ENCODE data around the gene TGFBR1. TPM values are rescaled to one million over a fixed set of nuclear protein-coding genes. Genes with fewer than 3 reads are reported as not detected.
"Not testable (repeated sequence)": the region's sequence is repeated elsewhere in the genome, so short reads cannot be mapped to it uniquely, and the experiment has no call there.

TGFBR1 gene
- total RNA-seq, 1 donor from 2014 or later = 78.8 TPM

DNA sequence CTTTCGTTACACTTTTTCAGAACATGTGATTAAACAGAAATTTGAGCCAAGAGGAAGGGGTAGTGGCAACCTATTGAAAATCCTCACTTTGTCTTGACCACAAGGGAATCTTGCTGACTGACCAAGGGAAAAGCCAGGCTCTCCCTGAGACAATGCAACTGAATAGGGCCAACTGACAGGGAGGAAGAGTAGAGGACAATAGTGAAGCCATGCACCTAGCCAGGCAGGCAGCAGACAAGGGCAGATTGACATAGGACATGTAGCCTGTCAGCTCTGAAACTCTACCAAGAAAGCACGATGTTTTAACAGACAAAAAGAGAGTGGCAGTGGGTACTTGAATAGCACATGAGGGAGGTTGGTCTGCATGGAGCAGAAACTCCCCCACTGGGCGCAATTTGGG lies 8.5 kb upstream of the TGFBR1 start:
- no peaks in the 10 kb centered on the region for H3K9me3 ChIP-seq
- TF ChIP-seq, protein P1, sequence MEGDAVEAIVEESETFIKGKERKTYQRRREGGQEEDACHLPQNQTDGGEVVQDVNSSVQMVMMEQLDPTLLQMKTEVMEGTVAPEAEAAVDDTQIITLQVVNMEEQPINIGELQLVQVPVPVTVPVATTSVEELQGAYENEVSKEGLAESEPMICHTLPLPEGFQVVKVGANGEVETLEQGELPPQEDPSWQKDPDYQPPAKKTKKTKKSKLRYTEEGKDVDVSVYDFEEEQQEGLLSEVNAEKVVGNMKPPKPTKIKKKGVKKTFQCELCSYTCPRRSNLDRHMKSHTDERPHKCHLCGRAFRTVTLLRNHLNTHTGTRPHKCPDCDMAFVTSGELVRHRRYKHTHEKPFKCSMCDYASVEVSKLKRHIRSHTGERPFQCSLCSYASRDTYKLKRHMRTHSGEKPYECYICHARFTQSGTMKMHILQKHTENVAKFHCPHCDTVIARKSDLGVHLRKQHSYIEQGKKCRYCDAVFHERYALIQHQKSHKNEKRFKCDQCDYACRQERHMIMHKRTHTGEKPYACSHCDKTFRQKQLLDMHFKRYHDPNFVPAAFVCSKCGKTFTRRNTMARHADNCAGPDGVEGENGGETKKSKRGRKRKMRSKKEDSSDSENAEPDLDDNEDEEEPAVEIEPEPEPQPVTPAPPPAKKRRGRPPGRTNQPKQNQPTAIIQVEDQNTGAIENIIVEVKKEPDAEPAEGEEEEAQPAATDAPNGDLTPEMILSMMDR (IDR thresholded peaks at IDR 0.05) = no peak
- H3K27me3 ChIP-seq (ENCODE audit: low read depth) = no peaks in the 10 kb centered on the region
- peaks cover 5% of the 10 kb centered on the region for H3K4me1 ChIP-seq
- ATAC-seq (no peak), DNase-seq (no peak)
- no peaks in the 10 kb centered on the region for H3K36me3 ChIP-seq
- no peak overlapping the region for H3K27ac ChIP-seq
- intact Hi-C loops (cut with DNase I) = no loop called here
- no peak overlapping the region for H3K4me3 ChIP-seq

DNA sequence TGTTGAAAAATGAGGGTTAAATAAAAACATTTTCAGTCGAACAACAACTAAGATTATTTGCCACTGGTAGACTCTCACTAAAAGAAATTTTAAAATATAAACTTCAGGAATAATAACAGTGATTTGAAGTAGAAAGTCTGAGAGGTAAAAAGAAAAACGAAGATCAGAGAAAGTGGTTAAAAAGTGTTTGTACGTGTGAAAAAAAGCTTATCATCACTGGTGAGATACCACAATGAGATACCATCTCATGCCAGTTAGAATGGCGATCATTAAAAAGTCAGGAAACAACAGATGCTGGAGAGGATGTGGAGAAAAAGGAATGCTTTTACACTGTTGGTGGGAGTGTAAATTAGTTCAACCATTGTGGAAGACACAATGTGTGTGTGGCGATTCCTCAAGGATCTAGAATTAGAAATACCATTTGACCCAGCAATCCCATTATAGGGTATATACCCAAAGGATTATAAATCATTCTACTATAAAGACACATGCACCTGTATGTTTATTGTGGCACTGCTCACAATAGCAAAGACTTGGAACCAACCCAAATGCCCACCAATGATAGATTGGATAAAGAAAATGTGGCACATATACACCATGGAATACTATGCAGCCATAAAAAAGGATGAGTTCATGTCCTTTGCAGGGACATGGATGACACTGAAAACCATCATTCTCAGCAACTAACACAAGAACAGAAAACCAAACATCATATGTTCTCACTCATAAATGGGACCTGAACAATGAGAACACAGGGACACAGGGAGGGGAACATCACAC lies 4.9 kb upstream of the TGFBR1 start:
- ATAC-seq; H3K36me3 ChIP-seq; H3K4me3 ChIP-seq; H3K27me3 ChIP-seq (ENCODE audit: low read depth); DNase-seq; H3K9me3 ChIP-seq; intact Hi-C loops (cut with DNase I); H3K27ac ChIP-seq: not testable (repeated sequence)
- H3K4me1 ChIP-seq = peaks cover 11% of the 10 kb centered on the region

DNA sequence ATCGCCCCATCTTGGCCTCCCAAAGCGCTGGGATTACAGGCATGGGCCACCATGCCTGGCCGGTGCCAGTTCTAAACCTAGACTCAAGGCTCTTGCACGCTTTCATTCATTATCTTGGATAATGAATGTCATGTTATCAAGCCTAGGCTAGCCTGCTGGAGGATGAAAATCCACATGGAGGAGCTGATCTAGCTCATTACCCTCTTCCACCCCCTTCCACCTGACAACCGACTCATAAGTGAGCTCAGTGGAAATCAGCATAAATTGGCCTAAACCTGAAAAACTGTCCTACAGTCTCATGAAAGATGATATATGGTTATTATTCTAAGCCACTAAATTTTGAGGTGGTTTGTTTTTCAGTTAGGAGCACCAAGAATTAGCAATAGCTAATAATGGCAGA lies 3.6 kb upstream of the TGFBR1 start:
- H3K27me3 ChIP-seq (ENCODE audit: low read depth) = no peaks in the 10 kb centered on the region
- ATAC-seq (no peak), DNase-seq (no peak)
- H3K36me3 ChIP-seq = no peaks in the 10 kb centered on the region
- intact Hi-C loops (cut with DNase I) = no loop called here
- H3K4me3 ChIP-seq = no peak overlapping the region
- H3K9me3 ChIP-seq = no peaks in the 10 kb centered on the region
- TF ChIP-seq, protein P1 (IDR thresholded peaks at IDR 0.05) = no peak
- H3K27ac ChIP-seq = no peak overlapping the region
- peaks cover 14% of the 10 kb centered on the region for H3K4me1 ChIP-seq

DNA sequence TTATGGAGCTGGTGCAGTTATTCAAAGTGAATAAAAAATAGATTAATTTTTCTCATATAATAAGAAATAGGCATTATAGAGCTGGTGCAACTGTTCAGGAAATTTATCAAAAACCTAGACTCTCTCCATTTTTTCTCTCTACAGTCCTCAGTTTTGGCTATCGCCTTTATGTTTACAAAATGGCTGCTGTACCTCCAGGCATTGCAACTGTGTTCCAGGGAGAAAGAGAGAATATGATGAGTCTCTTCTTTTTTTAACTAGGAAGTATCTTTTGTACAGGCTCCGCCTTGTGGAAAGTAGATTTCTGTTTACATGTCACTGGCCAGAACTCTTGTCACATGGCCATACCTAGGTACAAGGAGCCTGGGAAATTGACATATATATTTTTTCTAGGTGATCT lies 3.1 kb upstream of the TGFBR1 start:
- H3K9me3 ChIP-seq = no peaks in the 10 kb centered on the region
- no peak overlapping the region for H3K27ac ChIP-seq
- TF ChIP-seq, protein P1 (IDR thresholded peaks at IDR 0.05) = no peak
- no peak overlapping the region for H3K4me3 ChIP-seq
- intact Hi-C loops (cut with DNase I) = no loop called here
- H3K4me1 ChIP-seq = peaks cover 19% of the 10 kb centered on the region
- no peaks in the 10 kb centered on the region for H3K36me3 ChIP-seq
- DNase-seq (no peak), ATAC-seq (no peak)
- H3K27me3 ChIP-seq (ENCODE audit: low read depth) = no peaks in the 10 kb centered on the region

DNA sequence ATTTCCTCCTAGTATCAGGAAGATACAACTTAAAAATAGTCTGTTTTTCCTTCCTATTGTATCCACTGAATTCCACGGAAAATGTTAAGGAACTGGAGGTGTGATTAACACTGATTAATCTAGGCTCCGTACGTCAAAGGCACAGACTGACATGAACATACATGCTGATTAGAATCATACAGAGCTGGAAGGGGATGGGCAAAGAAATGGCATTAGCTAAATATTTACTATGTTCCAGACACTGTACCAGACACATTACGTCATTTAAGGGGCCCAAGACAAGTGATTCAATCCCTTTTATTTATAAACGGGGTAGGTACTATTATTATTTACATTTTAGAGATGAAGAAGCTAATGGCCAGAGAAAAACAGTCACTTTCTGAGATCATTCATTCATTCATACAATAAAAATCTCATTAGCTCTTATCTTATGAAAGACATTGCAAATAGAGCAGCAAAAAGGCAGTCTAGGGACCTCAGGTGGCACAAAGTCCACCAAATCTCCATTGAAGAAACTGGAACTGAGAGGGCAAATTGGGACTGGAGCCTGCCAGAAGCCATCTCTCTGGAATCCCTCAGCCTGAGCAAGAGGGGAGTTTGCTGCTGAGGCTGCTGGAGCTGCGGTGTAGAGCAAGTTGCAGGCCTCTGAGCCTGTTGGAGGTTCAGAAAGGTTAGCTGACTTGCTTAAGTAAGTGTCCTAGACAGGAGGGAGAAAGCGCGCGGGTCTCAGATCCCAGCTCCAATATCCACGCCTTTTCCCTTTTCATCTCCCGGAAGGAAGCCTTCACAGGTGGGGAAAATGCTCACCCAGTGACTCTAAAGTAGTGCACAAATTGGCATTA lies 1.6 kb upstream of the TGFBR1 start:
- Histone ChIP-seq H3K4me1 (peaks cover 34% of the 10 kb centered on the region), H3K27me3 (ENCODE audit: low read depth) (no peaks in the 10 kb centered on the region), H3K9me3 (no peaks in the 10 kb centered on the region), H3K4me3 (peak overlapping the region; percentile 64), H3K36me3 (no peaks in the 10 kb centered on the region), H3K27ac (peak overlapping the region; percentile 83)
- intact Hi-C loops (cut with DNase I) = no loop called here
- ATAC-seq (no peak), DNase-seq (no peak)
- TF ChIP-seq, protein P1 (IDR thresholded peaks at IDR 0.05) = no peak
